CD4-positive, alpha-beta T cell treated with Interleukin-1 beta for 1 hour (primary cell): ENCODE data around the gene BRD3OS.

Experiments used
- DNase-seq, 2 donors: peaks; one replicate each; pipeline ENCODE4 v3.0.0-alpha.2; 2020 to 2022

BRD3OS gene

GRCh38 chr9:133989625-133990365 lies 35.5 kb upstream of the BRD3OS start:
- DNase-seq = no peak

- no peak for DNase-seq
Measured at GRCh38 chr9:133990366-133991213, 34.7 kb upstream of the BRD3OS start.

GRCh38 chr9:133991214-133991921 lies 33.9 kb upstream of the BRD3OS start:
- no peak for DNase-seq

- peak; percentile 39 to 59 for DNase-seq
Measured at GRCh38 chr9:133991964-133992779, 33.1 kb upstream of the BRD3OS start, which contains the start of gene VAV2. Gene VAV2, minus strand, starts transcription at chr9:133992324. Its CDS starts 46 bp downstream, at chr9:133992278.

GRCh38 chr9:133992780-133993634 lies 32.3 kb upstream of the BRD3OS start:
- peak; percentile 73 to 75 for DNase-seq

- no peak for DNase-seq
Measured at GRCh38 chr9:133993635-133994253, 31.5 kb upstream of the BRD3OS start.

GRCh38 chr9:133994353-133995011 lies 30.8 kb upstream of the BRD3OS start:
- peak; percentile 71 to 75 for DNase-seq

GRCh38 chr9:133995012-133995896 lies 30.0 kb upstream of the BRD3OS start:
- DNase-seq = no peak

- DNase-seq = no peak
Measured at GRCh38 chr9:133996531-133997520, 28.5 kb upstream of the BRD3OS start.

GRCh38 chr9:133997584-133997983 lies 27.7 kb upstream of the BRD3OS start:
- no peak for DNase-seq

- DNase-seq = no peak
Measured at GRCh38 chr9:133998915-133999595, 26.2 kb upstream of the BRD3OS start.

- DNase-seq = no peak
Measured at GRCh38 chr9:133999851-134000265, 25.4 kb upstream of the BRD3OS start.

- DNase-seq = no peak
Measured at GRCh38 chr9:134002796-134003195, 22.5 kb upstream of the BRD3OS start.

- no peak for DNase-seq
Measured at GRCh38 chr9:134003237-134003636, 22.0 kb upstream of the BRD3OS start.

- DNase-seq = no peak
Measured at GRCh38 chr9:134004131-134004873, 21.0 kb upstream of the BRD3OS start.

- DNase-seq = no peak
Measured at GRCh38 chr9:134004881-134005280, 20.4 kb upstream of the BRD3OS start.

GRCh38 chr9:134005381-134005780 lies 19.9 kb upstream of the BRD3OS start:
- DNase-seq = no peak
